ENCODE measurements around the gene LUZP2.

- TF ChIP-seq RORB (CRISPR knock-in tag; IDR thresholded peaks at IDR 0.05) = no peak
- no peak for TF ChIP-seq FOXP1 (CRISPR knock-in tag; IDR thresholded peaks at IDR 0.05; ENCODE audit: borderline replicate concordance)
- TF ChIP-seq CTCF (IDR thresholded peaks at IDR 0.05) = no peak
- no peak for TF ChIP-seq ZNF512 (CRISPR knock-in tag; IDR thresholded peaks at IDR 0.05; ENCODE audit: borderline replicate concordance)
- no peak for TF ChIP-seq USF2 (CRISPR knock-in tag; IDR thresholded peaks at IDR 0.05)
- no peak for TF ChIP-seq HMGXB4 (CRISPR knock-in tag; IDR thresholded peaks at IDR 0.05)
- no peak for TF ChIP-seq MXD4 (CRISPR knock-in tag; IDR thresholded peaks at IDR 0.05; ENCODE audit: borderline replicate concordance)
Measured at GRCh38 chr11:24594401-24594800, 97.5 kb downstream of the LUZP2 start.
